GM19351 (cell line): ENCODE results near the gene ERGIC1.
A peak's percentile ranks its signal among the peaks of the same experiment; 100 is the strongest.

ENCODE experiments used
- ATAC-seq: cut with Tn5 transposase; IDR thresholded peaks from one replicate; pipeline ENCODE4 v1.9.1; 2021; ENCODE audit warnings: mild to moderate bottlenecking, moderate library complexity; ENCODE audit not compliant: unreplicated experiment

Gene ERGIC1

GRCh38 chr5:172941067-172941516 is 107.0 kb downstream of the ERGIC1 start:
- ATAC-seq: no peak

- ATAC-seq: no peak
These were observed 108.5 kb downstream of the ERGIC1 start for GRCh38 chr5:172942556-172942955.

GRCh38 chr5:172943283-172943841 is 109.3 kb downstream of the ERGIC1 start:
- ATAC-seq: no peak

GRCh38 chr5:172943906-172944305 is 109.9 kb downstream of the ERGIC1 start:
- ATAC-seq: no peak

- ATAC-seq: no peak
These were observed 110.7 kb downstream of the ERGIC1 start for GRCh38 chr5:172944741-172945140.

GRCh38 chr5:172945151-172945550 is 111.1 kb downstream of the ERGIC1 start:
- ATAC-seq: no peak

GRCh38 chr5:172946146-172946545 is 112.1 kb downstream of the ERGIC1 start:
- no peak for ATAC-seq

- ATAC-seq: no peak
These were observed 115.4 kb downstream of the ERGIC1 start for GRCh38 chr5:172949426-172949825.

- ATAC-seq: no peak
These were observed 116.3 kb downstream of the ERGIC1 start for GRCh38 chr5:172950176-172950965.

GRCh38 chr5:172951371-172952033 is 117.5 kb downstream of the ERGIC1 start:
- no peak for ATAC-seq

GRCh38 chr5:172952034-172952511 is 118.0 kb downstream of the ERGIC1 start:
- no peak for ATAC-seq

GRCh38 chr5:172953776-172954675 is 120.0 kb downstream of the ERGIC1 start:
- no peak for ATAC-seq

GRCh38 chr5:172954751-172955159 is 120.7 kb downstream of the ERGIC1 start:
- no peak for ATAC-seq

- no peak for ATAC-seq
These were observed 122.2 kb downstream of the ERGIC1 start for GRCh38 chr5:172956228-172956627.

GRCh38 chr5:172956936-172957335 is 122.9 kb downstream of the ERGIC1 start:
- no peak for ATAC-seq

GRCh38 chr5:172957458-172957857 is 123.4 kb downstream of the ERGIC1 start:
- no peak for ATAC-seq

GRCh38 chr5:172958331-172959046 is 124.4 kb downstream of the ERGIC1 start:
- ATAC-seq: peak; percentile 69

- ATAC-seq: no peak
These were observed 126.1 kb downstream of the ERGIC1 start for GRCh38 chr5:172959824-172960799.

GRCh38 chr5:172969921-172970320 is 135.9 kb downstream of the ERGIC1 start:
- ATAC-seq: no peak
